Measurements from ENCODE around the gene AQR. TPM values are rescaled to one million over a fixed set of nuclear protein-coding genes. Genes with fewer than 3 reads are reported as not detected.
A peak's percentile ranks its signal among the peaks of the same experiment; 100 is the strongest.

Gene AQR
- total and polyA plus RNA-seq, 2 of the 13 experiments (the other 11 are each of a cell fraction or from before 2014, with no cell fraction given) = 18.7 to 31.3 TPM

DNA sequence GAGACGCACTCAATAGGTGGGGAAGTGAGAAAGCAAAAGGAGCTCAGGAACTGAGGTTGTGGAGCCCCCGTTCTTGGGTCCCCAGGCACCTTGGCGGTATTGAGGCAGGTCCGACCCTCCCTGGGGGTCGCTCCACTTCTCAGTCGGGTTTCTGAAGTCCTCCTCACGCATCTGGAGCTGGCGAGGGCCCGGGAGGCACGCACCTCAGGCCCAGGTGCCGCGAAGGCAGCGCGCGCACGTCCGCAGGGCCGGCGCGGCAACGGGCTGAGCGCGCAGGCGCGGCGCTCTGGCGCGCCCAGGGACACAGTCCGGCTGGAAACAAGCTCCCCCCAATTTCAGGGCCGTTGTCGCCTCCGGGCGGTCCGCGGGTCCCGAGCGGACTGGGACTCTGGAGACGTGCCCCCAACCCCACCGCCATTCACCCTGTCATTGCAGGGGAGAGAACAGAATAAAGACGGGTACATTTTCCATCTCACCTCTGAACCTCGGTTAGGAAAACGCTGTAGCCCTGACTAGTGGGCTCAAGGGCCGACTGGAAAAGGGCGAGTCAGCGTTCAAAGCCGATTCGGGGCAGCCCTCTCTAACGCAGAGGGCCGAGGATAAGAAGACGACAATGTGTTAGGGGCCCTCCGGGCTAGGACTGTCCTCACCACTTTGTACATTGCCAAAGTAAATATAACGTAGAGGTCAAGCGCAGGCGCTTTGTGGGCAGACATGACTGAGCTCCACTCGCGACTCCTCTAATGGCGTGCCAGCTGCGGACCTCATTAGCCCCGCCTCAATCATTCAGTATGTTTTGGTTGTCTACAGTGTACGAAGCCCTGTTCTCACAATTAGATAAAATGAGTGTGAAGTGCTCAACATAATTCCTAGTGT lies 18.7 kb upstream of the AQR start, which contains the start of gene ZNF770 (continued):
- TF ChIP-seq, protein P1, sequence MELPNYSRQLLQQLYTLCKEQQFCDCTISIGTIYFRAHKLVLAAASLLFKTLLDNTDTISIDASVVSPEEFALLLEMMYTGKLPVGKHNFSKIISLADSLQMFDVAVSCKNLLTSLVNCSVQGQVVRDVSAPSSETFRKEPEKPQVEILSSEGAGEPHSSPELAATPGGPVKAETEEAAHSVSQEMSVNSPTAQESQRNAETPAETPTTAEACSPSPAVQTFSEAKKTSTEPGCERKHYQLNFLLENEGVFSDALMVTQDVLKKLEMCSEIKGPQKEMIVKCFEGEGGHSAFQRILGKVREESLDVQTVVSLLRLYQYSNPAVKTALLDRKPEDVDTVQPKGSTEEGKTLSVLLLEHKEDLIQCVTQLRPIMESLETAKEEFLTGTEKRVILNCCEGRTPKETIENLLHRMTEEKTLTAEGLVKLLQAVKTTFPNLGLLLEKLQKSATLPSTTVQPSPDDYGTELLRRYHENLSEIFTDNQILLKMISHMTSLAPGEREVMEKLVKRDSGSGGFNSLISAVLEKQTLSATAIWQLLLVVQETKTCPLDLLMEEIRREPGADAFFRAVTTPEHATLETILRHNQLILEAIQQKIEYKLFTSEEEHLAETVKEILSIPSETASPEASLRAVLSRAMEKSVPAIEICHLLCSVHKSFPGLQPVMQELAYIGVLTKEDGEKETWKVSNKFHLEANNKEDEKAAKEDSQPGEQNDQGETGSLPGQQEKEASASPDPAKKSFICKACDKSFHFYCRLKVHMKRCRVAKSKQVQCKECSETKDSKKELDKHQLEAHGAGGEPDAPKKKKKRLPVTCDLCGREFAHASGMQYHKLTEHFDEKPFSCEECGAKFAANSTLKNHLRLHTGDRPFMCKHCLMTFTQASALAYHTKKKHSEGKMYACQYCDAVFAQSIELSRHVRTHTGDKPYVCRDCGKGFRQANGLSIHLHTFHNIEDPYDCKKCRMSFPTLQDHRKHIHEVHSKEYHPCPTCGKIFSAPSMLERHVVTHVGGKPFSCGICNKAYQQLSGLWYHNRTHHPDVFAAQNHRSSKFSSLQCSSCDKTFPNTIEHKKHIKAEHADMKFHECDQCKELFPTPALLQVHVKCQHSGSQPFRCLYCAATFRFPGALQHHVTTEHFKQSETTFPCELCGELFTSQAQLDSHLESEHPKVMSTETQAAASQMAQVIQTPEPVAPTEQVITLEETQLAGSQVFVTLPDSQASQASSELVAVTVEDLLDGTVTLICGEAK (IDR thresholded peaks at IDR 0.05) = no peak; the same call in 1 of the 2 replicates
- TF ChIP-seq, protein P1 (CRISPR knock-in tag; IDR thresholded peaks at IDR 0.05) = peak; percentile 40; the same call in 1 of the 2 replicates
- TF ChIP-seq, protein P2, sequence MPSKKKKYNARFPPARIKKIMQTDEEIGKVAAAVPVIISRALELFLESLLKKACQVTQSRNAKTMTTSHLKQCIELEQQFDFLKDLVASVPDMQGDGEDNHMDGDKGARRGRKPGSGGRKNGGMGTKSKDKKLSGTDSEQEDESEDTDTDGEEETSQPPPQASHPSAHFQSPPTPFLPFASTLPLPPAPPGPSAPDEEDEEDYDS (CRISPR knock-in tag; IDR thresholded peaks at IDR 0.05) = peak; percentile 6; the same call in 1 of the 2 replicates
- peak; percentile 8 for TF ChIP-seq ARHGAP35 (CRISPR knock-in tag; IDR thresholded peaks at IDR 0.05; ENCODE audit: borderline replicate concordance)
- no peak for TF ChIP-seq ZNF660 (CRISPR knock-in tag; IDR thresholded peaks at IDR 0.05; ENCODE audit: borderline replicate concordance, low read depth)
- TF ChIP-seq GABPA (IDR thresholded peaks at IDR 0.05; ENCODE audit: low read depth, low read length) = peak; percentile 75
- peak; percentile 82 for TF ChIP-seq GABPA (CRISPR knock-in tag; IDR thresholded peaks at IDR 0.05; ENCODE audit: low read depth)
- TF ChIP-seq ZFYVE20 (CRISPR knock-in tag; IDR thresholded peaks at IDR 0.05; ENCODE audit: borderline replicate concordance, low read depth) = no peak
- peak; percentile 90; the same call in 1 of the 2 replicates for TF ChIP-seq ZNF546 (CRISPR knock-in tag; conservative IDR thresholded peaks at IDR 0.05)
- TF ChIP-seq MAFK (conservative IDR thresholded peaks at IDR 0.05 in 1 of 2, IDR thresholded peaks at IDR 0.05 in 1 of 2; ENCODE audit: low read length in 2 of 2) = 0 out of 4 replicates have a peak, but pooled peaks of 1 of the 2 experiments have one; percentile 37
- TF ChIP-seq, protein P3, sequence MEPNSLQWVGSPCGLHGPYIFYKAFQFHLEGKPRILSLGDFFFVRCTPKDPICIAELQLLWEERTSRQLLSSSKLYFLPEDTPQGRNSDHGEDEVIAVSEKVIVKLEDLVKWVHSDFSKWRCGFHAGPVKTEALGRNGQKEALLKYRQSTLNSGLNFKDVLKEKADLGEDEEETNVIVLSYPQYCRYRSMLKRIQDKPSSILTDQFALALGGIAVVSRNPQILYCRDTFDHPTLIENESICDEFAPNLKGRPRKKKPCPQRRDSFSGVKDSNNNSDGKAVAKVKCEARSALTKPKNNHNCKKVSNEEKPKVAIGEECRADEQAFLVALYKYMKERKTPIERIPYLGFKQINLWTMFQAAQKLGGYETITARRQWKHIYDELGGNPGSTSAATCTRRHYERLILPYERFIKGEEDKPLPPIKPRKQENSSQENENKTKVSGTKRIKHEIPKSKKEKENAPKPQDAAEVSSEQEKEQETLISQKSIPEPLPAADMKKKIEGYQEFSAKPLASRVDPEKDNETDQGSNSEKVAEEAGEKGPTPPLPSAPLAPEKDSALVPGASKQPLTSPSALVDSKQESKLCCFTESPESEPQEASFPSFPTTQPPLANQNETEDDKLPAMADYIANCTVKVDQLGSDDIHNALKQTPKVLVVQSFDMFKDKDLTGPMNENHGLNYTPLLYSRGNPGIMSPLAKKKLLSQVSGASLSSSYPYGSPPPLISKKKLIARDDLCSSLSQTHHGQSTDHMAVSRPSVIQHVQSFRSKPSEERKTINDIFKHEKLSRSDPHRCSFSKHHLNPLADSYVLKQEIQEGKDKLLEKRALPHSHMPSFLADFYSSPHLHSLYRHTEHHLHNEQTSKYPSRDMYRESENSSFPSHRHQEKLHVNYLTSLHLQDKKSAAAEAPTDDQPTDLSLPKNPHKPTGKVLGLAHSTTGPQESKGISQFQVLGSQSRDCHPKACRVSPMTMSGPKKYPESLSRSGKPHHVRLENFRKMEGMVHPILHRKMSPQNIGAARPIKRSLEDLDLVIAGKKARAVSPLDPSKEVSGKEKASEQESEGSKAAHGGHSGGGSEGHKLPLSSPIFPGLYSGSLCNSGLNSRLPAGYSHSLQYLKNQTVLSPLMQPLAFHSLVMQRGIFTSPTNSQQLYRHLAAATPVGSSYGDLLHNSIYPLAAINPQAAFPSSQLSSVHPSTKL (CRISPR knock-in tag; IDR thresholded peaks at IDR 0.05) = peak; percentile 57
- peak; percentile 99 for TF ChIP-seq RBFOX2 (IDR thresholded peaks at IDR 0.05; ENCODE audit: low read depth, low read length)
- TF ChIP-seq, protein P4, sequence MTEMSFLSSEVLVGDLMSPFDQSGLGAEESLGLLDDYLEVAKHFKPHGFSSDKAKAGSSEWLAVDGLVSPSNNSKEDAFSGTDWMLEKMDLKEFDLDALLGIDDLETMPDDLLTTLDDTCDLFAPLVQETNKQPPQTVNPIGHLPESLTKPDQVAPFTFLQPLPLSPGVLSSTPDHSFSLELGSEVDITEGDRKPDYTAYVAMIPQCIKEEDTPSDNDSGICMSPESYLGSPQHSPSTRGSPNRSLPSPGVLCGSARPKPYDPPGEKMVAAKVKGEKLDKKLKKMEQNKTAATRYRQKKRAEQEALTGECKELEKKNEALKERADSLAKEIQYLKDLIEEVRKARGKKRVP (CRISPR knock-in tag; IDR thresholded peaks at IDR 0.05) = 0 out of 4 replicates have a peak, but pooled peaks of 1 of the 2 experiments have one; percentile 41
